Mucosa of descending colon (tissue), 3 donors: ENCODE results near the gene EPB41L5. TPM values are rescaled to one million over a fixed set of nuclear protein-coding genes. Genes with fewer than 3 reads are reported as not detected.
A peak's percentile ranks its signal among the peaks of the same experiment; 100 is the strongest.

Experiments
- ATAC-seq: fragments of 200-7000 bp; cut with Tn5 transposase; one replicate; pipeline ENCODE4 v1.9.1; 2020; ENCODE audit warnings: mild to moderate bottlenecking, moderate library complexity
- DNase-seq, 3 donors: peaks; one replicate each; pipeline ENCODE4 v3.0.0-alpha.2; 2020
- H3K36me3 ChIP-seq: fragments of 200-600 bp; one replicate; pipeline ENCODE4 v1.8.0; 2021; ENCODE audit warnings: low read depth, mild to moderate bottlenecking
- H3K4me1 ChIP-seq: fragments of 200-600 bp; one replicate; pipeline ENCODE4 v1.8.0; 2021; ENCODE audit warnings: low read depth, mild to moderate bottlenecking
- H3K4me3 ChIP-seq: fragments of 200-600 bp; one replicate; pipeline ENCODE4 v1.8.0; 2021; ENCODE audit warnings: mild to moderate bottlenecking
- H3K9me3 ChIP-seq: fragments of 200-600 bp; one replicate; pipeline ENCODE4 v1.8.0; 2021; ENCODE audit warnings: mild to moderate bottlenecking
- intact Hi-C, 2 donors: fragments of 100-400 bp; cut with DNase I in 1 of 2; cut with micrococcal nuclease in 1 of 2; formaldehyde crosslinking; loops; one replicate each; pipeline versions ENCODE4 v1.11.0 to v1.11.1; 2022; cut with DNase I, micrococcal nuclease
- total RNA-seq, 3 donors: library from RNA; stranded (reverse); fragmentation: NEBNext Ultra II Directional in 2 of 3; extraction: Animal tissue kit (Norgen Biotek cat#: 25700) in 2 of 3; gene quantifications; one replicate each; pipeline versions ENCODE4 v1.2.1 to v1.2.4, GENCODE V29; 2021 to 2023
- TF ChIP-seq, protein P1 (sequence below): fragments of 200-600 bp; IDR thresholded peaks from one replicate; pipeline ENCODE4 v1.8.0; 2022; ENCODE audit warnings: antibody characterized with exemption, mild to moderate bottlenecking
- donor health status: DM: no; HTN: no; CAD: no; lungs with moderate emphysema.
- donor health status: DM: no; HTN: no; CAD: no.
- donor health status: DM: no; HTN: yes; CAD: no.

Gene EPB41L5
- total RNA-seq, 3 donors from 2014 or later, result 22.6 to 36.7 (median 27.8) TPM

- intact Hi-C loops, result no loop called here
- peak; percentile 91 for ATAC-seq
- no peak overlapping the region for H3K4me3 ChIP-seq
- no peaks in the 10 kb centered on the region for H3K4me1 ChIP-seq
- TF ChIP-seq, protein P1, sequence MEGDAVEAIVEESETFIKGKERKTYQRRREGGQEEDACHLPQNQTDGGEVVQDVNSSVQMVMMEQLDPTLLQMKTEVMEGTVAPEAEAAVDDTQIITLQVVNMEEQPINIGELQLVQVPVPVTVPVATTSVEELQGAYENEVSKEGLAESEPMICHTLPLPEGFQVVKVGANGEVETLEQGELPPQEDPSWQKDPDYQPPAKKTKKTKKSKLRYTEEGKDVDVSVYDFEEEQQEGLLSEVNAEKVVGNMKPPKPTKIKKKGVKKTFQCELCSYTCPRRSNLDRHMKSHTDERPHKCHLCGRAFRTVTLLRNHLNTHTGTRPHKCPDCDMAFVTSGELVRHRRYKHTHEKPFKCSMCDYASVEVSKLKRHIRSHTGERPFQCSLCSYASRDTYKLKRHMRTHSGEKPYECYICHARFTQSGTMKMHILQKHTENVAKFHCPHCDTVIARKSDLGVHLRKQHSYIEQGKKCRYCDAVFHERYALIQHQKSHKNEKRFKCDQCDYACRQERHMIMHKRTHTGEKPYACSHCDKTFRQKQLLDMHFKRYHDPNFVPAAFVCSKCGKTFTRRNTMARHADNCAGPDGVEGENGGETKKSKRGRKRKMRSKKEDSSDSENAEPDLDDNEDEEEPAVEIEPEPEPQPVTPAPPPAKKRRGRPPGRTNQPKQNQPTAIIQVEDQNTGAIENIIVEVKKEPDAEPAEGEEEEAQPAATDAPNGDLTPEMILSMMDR, result peak; percentile 51
- H3K9me3 ChIP-seq, result no peaks in the 10 kb centered on the region
- peak; percentile 51 to 64 (median 54) for DNase-seq
- H3K36me3 ChIP-seq, result no peaks in the 10 kb centered on the region
Observed at GRCh38 chr2:120206022-120206581, 193.2 kb downstream of the EPB41L5 start.

DNA sequence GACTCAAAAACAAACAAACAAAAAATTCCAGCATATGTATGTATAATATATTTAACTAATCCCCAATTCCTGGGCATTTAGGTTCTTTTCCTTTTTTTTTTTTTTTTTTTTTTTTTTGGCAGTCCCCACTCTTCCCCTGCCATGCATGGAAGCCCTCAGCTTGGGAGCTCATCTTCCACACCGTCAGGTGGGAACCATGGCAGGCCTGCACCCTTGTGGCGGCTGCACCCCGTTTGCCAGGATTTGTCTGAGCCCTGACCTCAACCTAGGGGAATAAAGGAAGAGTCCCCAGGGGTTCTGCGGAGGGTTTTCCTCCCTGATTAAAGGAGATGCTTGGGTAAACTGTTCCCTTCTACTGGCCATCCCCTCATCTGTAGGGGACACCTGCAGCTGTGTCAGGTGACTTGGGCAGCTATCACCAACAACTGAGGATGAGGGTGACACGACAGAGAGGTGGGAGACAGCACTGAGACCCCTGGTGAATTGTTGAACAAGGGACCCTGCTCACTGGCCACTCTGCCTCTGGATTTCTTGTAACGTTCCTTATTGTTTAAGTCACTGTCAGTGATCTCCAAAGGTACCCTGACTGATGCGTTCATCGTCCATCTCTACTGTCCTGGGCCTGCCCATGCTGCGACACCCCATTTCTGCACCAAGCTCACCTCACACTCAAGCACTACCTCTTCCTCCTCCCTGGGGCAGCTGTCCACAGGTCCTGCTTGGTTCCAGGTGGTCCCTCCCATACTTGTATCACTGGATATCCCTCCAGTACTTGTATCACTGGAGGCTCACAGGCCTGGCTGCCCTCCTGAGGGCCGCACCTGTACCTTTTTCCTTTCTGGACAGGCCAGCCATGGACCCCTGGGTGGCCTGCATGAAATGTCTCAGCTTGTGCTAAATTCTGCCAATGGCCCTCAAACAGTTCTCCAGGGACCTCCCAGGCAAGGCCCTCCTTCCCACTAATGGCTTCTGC is 195.8 kb downstream of the EPB41L5 start:
- ATAC-seq, result no peak
- Histone ChIP-seq H3K4me3 (no peak overlapping the region), H3K9me3 (no peaks in the 10 kb centered on the region), H3K36me3 (no peaks in the 10 kb centered on the region), H3K4me1 (no peaks in the 10 kb centered on the region)
- DNase-seq, result no peak
- intact Hi-C loops, result no loop called here
- TF ChIP-seq, protein P1, result no peak

GRCh38 chr2:120209427-120210269 is 196.8 kb downstream of the EPB41L5 start:
- TF ChIP-seq, protein P1, result no peak
- intact Hi-C loops, result no loop called here
- ATAC-seq, result no peak
- Histone ChIP-seq H3K36me3 (no peaks in the 10 kb centered on the region), H3K9me3 (no peaks in the 10 kb centered on the region), H3K4me3 (no peak overlapping the region), H3K4me1 (no peaks in the 10 kb centered on the region)
- peak in 1 of 3 donors; percentile 31 for DNase-seq

DNA sequence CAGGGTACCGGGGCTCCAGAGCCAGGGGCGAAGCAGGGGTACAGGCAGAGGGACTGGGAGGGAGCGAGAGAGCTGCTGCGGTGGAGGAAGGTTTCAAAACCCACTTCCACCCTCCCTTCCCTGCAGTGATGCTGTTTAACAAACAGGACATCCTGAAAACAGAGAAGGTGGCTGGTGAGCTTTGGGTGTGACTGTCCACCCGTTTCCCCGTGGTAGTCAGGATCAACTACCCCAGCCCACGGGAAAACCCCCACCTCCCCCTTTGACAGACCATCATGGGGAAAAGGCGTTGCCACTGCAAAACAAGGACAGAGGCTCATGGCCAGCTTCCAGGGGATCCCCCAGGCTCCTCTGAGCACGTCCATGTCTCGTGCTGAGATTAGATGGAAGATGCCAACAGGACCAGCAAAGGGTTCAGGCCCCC is 197.4 kb downstream of the EPB41L5 start:
- no peak overlapping the region for H3K4me3 ChIP-seq
- no peaks in the 10 kb centered on the region for H3K4me1 ChIP-seq
- no peaks in the 10 kb centered on the region for H3K9me3 ChIP-seq
- DNase-seq (peak in 1 of 3 donors; percentile 37), ATAC-seq (no peak)
- H3K36me3 ChIP-seq, result no peaks in the 10 kb centered on the region
- intact Hi-C loops, result no loop called here
- TF ChIP-seq, protein P1, result no peak

- TF ChIP-seq, protein P1, result no peak
- Histone ChIP-seq H3K4me1 (peaks cover 5% of the 10 kb centered on the region), H3K4me3 (no peak overlapping the region), H3K9me3 (no peaks in the 10 kb centered on the region), H3K36me3 (no peaks in the 10 kb centered on the region)
- intact Hi-C loops, result no loop called here
- DNase-seq (no peak), ATAC-seq (no peak)
Observed at GRCh38 chr2:120218181-120218580, 205.3 kb downstream of the EPB41L5 start.
